ENCODE results near the gene PHYHD1.

The PHYHD1 gene

DNA sequence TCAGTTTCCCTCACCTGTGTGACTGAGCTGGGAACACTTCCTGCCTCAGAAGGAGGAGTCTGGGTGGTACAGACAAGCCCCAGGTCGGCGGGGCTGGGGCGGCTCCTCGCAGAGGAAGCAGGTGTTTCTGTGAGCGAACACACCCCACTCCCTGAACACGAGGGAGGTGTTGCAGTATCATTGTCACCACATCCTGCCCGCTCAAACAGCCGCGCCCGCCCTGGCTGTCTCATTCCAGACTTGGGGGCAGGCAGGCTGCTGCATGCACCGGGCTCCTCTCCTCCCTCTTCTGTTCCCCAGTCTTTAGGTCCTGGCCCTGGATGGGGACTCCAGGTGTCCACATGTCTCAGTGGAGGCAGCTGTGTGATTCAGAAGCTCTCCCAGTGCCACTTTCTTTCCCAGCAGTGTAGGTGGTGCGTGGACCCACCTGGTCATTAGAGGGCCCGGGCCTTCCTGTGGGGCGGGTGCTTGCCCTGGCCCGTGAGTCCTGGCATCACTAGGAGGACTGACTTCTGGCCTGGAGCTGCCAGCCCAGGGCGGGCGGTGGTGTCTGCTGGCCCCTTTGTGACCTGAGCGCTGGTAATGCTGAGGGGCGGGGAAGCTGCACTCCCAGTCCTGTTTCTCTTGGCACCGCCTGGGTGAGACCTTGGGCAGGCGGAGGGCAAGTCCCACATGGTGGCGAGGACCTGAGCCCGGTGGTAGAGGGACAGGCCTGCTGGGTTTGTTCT is 18.3 kb upstream of the PHYHD1 start:
- Histone ChIP-seq H3K36me3 (ENCODE audit: control insufficient read depth, insufficient read depth, low read length) (peaks cover 25% of the 10 kb centered on the region), H3K9ac (ENCODE audit: low read depth, low read length) (no peak overlapping the region), H3K4me1 (ENCODE audit: control insufficient read depth, insufficient read depth, low read length) (no peaks in the 10 kb centered on the region), H3K27me3 (ENCODE audit: control insufficient read depth, insufficient read depth, low read length) (no peaks in the 10 kb centered on the region), H3K4me3 (ENCODE audit: low read depth, low read length) (no peak overlapping the region), H3K9me3 (ENCODE audit: control insufficient read depth, insufficient read depth, low read length) (no peaks in the 10 kb centered on the region)

DNA sequence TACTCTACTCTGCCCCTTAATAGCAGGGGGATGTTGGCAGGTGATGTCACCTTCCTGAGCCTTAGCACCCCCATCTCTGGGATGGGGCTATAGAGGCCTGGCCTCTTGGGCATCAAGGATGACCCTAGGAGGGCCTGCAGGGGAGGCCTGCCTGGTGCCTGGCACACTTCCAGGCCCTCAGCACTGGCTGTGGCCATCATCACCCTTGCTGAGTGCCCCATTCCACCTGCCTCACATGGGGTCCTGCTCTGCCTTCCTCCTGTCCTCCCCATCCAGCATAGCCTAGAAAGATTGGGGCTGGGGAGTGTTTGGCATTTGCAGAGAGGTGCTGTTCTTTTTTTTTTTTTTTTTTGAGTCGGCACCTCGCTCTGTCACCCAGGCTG is 17.7 kb upstream of the PHYHD1 start:
- peaks cover 31% of the 10 kb centered on the region for H3K36me3 ChIP-seq (ENCODE audit: control insufficient read depth, insufficient read depth, low read length)
- no peak overlapping the region for H3K9ac ChIP-seq (ENCODE audit: low read depth, low read length)
- H3K9me3 ChIP-seq (ENCODE audit: control insufficient read depth, insufficient read depth, low read length), result no peaks in the 10 kb centered on the region
- no peaks in the 10 kb centered on the region for H3K4me1 ChIP-seq (ENCODE audit: control insufficient read depth, insufficient read depth, low read length)
- H3K27me3 ChIP-seq (ENCODE audit: control insufficient read depth, insufficient read depth, low read length), result no peaks in the 10 kb centered on the region
- no peak overlapping the region for H3K4me3 ChIP-seq (ENCODE audit: low read depth, low read length)

DNA sequence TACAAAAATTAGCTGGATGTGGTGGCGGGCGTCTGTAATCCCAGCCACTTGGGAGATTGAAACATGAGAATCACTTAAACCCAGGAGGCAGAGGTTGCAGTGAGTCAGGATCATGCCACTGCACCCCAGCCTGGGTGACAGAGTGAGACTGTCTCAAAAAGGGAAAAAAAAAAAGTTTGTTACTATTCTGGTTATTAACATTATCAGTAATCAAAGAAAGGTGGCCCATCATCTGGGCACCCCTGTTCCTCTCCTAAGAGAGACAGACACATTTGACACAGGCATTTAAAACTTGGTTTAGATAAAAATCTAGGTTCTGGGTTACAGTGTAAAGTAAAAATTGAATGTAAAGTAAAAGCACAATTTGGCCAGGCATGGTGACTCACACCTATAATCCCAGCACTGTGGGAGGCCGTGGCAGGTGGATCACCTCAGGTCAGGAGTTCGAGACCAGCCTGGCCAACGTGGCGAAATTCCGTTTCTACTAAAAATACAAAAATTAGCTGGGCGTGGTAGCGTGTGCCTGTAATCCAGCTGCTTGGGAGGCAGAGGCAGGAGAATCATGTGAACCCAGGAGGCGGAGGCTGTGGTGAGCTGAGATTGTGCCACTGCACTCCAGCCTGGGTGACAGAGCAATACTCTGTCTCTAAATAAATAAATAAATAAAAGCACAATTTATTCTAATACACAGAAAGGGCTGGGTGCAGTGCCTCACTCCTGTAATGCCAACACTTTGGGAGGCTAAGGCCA is 16.7 kb upstream of the PHYHD1 start:
- Histone ChIP-seq H3K36me3 (ENCODE audit: control insufficient read depth, insufficient read depth, low read length) (peaks cover 31% of the 10 kb centered on the region), H3K4me3 (ENCODE audit: low read depth, low read length) (no peak overlapping the region), H3K27me3 (ENCODE audit: control insufficient read depth, insufficient read depth, low read length) (no peaks in the 10 kb centered on the region), H3K9me3 (ENCODE audit: control insufficient read depth, insufficient read depth, low read length) (no peaks in the 10 kb centered on the region), H3K9ac (ENCODE audit: low read depth, low read length) (no peak overlapping the region), H3K4me1 (ENCODE audit: control insufficient read depth, insufficient read depth, low read length) (no peaks in the 10 kb centered on the region)

GRCh38 chr9:128905964-128906363 is 14.8 kb upstream of the PHYHD1 start:
- Histone ChIP-seq H3K9me3 (ENCODE audit: control insufficient read depth, insufficient read depth, low read length) (no peaks in the 10 kb centered on the region), H3K27me3 (ENCODE audit: control insufficient read depth, insufficient read depth, low read length) (no peaks in the 10 kb centered on the region), H3K4me3 (ENCODE audit: low read depth, low read length) (no peak overlapping the region), H3K36me3 (ENCODE audit: control insufficient read depth, insufficient read depth, low read length) (peaks cover 37% of the 10 kb centered on the region), H3K4me1 (ENCODE audit: control insufficient read depth, insufficient read depth, low read length) (no peaks in the 10 kb centered on the region), H3K9ac (ENCODE audit: low read depth, low read length) (no peak overlapping the region)

DNA sequence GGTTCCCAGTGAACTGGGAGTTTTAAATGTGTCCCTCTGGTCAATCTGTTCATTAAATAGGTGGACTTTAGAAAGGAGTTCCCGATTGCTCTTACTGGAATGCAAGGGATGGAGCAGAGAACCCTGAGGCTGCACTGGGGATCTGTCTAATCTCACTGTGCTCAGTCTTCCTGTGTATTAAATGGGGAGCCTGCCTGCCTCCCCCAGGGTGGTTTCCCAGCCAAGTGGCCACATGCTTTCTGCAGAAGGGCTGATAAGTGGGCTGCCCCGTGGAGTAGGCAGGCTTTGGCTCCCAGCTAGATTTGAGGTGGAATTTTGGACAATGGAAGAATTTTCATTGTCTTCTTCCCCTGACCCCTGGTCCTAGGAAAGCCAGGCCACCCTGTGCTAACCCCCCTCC is 14.0 kb upstream of the PHYHD1 start:
- peaks cover 1% of the 10 kb centered on the region for H3K4me1 ChIP-seq (ENCODE audit: control insufficient read depth, insufficient read depth, low read length)
- H3K4me3 ChIP-seq (ENCODE audit: low read depth, low read length), result no peak overlapping the region
- H3K9ac ChIP-seq (ENCODE audit: low read depth, low read length), result no peak overlapping the region
- no peaks in the 10 kb centered on the region for H3K27me3 ChIP-seq (ENCODE audit: control insufficient read depth, insufficient read depth, low read length)
- peaks cover 35% of the 10 kb centered on the region for H3K36me3 ChIP-seq (ENCODE audit: control insufficient read depth, insufficient read depth, low read length)
- H3K9me3 ChIP-seq (ENCODE audit: control insufficient read depth, insufficient read depth, low read length), result no peaks in the 10 kb centered on the region

- peaks cover 10% of the 10 kb centered on the region for H3K4me1 ChIP-seq (ENCODE audit: control insufficient read depth, insufficient read depth, low read length)
Measured at GRCh38 chr9:128908372-128908771, 12.4 kb upstream of the PHYHD1 start.

GRCh38 chr9:128909859-128910258 is 10.9 kb upstream of the PHYHD1 start:
- H3K4me3 ChIP-seq (ENCODE audit: low read depth, low read length), result no peak overlapping the region
- H3K36me3 ChIP-seq (ENCODE audit: control insufficient read depth, insufficient read depth, low read length), result peaks cover 37% of the 10 kb centered on the region
- H3K4me1 ChIP-seq (ENCODE audit: control insufficient read depth, insufficient read depth, low read length), result peaks cover 10% of the 10 kb centered on the region
- H3K9ac ChIP-seq (ENCODE audit: low read depth, low read length), result no peak overlapping the region
- no peaks in the 10 kb centered on the region for H3K9me3 ChIP-seq (ENCODE audit: control insufficient read depth, insufficient read depth, low read length)
- no peaks in the 10 kb centered on the region for H3K27me3 ChIP-seq (ENCODE audit: control insufficient read depth, insufficient read depth, low read length)

More at GRCh38 chr9:128908372-128908771, 12.4 kb upstream of the PHYHD1 start:
- Histone ChIP-seq H3K9me3 (ENCODE audit: control insufficient read depth, insufficient read depth, low read length) (no peaks in the 10 kb centered on the region), H3K27me3 (ENCODE audit: control insufficient read depth, insufficient read depth, low read length) (no peaks in the 10 kb centered on the region), H3K4me3 (ENCODE audit: low read depth, low read length) (no peak overlapping the region), H3K36me3 (ENCODE audit: control insufficient read depth, insufficient read depth, low read length) (peaks cover 34% of the 10 kb centered on the region), H3K9ac (ENCODE audit: low read depth, low read length) (no peak overlapping the region)

GRCh38 chr9:128910906-128911305 is 9.9 kb upstream of the PHYHD1 start:
- Histone ChIP-seq H3K27me3 (ENCODE audit: control insufficient read depth, insufficient read depth, low read length) (no peaks in the 10 kb centered on the region), H3K9me3 (ENCODE audit: control insufficient read depth, insufficient read depth, low read length) (no peaks in the 10 kb centered on the region), H3K9ac (ENCODE audit: low read depth, low read length) (no peak overlapping the region), H3K36me3 (ENCODE audit: control insufficient read depth, insufficient read depth, low read length) (peaks cover 39% of the 10 kb centered on the region), H3K4me1 (ENCODE audit: control insufficient read depth, insufficient read depth, low read length) (peaks cover 10% of the 10 kb centered on the region), H3K4me3 (ENCODE audit: low read depth, low read length) (no peak overlapping the region)

- H3K27me3 ChIP-seq (ENCODE audit: control insufficient read depth, insufficient read depth, low read length), result no peaks in the 10 kb centered on the region
- peaks cover 10% of the 10 kb centered on the region for H3K4me1 ChIP-seq (ENCODE audit: control insufficient read depth, insufficient read depth, low read length)
- no peak overlapping the region for H3K4me3 ChIP-seq (ENCODE audit: low read depth, low read length)
- peaks cover 46% of the 10 kb centered on the region for H3K36me3 ChIP-seq (ENCODE audit: control insufficient read depth, insufficient read depth, low read length)
- H3K9ac ChIP-seq (ENCODE audit: low read depth, low read length), result peak overlapping the region; percentile 28
- H3K9me3 ChIP-seq (ENCODE audit: control insufficient read depth, insufficient read depth, low read length), result no peaks in the 10 kb centered on the region
Measured at GRCh38 chr9:128911529-128912035, 9.2 kb upstream of the PHYHD1 start.

DNA sequence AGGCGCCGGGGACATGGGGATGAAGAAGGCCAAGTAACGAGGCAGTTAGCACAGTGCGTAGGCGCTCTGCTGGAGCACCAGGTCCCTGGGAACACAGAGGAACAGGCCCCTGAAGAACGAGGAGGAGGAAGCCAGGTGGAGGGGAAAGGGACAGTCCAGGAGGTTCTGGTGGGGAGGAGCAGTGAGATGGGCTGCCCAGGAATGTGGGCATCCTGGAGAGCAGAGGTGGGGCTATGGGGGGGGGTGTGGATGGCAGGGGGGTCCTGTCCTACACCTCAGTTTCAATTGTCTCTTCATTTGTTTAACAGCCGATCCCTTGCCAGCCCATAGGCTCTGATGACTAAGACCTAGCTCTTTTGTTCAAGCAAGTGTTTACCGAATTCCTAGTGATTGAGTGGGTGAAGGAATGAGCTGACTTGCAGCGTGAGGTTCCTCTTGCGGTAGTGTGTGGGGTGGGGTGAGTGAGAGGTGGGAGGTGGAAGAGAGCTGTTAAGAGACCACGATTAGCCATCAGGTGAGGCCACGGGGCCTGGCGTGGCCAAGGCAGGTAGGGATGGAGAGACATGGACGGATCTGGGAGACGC is 8.4 kb upstream of the PHYHD1 start:
- Histone ChIP-seq H3K4me3 (ENCODE audit: low read depth, low read length) (peak overlapping the region; percentile 22), H3K9me3 (ENCODE audit: control insufficient read depth, insufficient read depth, low read length) (no peaks in the 10 kb centered on the region), H3K9ac (ENCODE audit: low read depth, low read length) (peak overlapping the region; percentile 28), H3K4me1 (ENCODE audit: control insufficient read depth, insufficient read depth, low read length) (peaks cover 10% of the 10 kb centered on the region), H3K27me3 (ENCODE audit: control insufficient read depth, insufficient read depth, low read length) (no peaks in the 10 kb centered on the region), H3K36me3 (ENCODE audit: control insufficient read depth, insufficient read depth, low read length) (peaks cover 48% of the 10 kb centered on the region)

GRCh38 chr9:128913048-128913900 is 7.5 kb upstream of the PHYHD1 start:
- Histone ChIP-seq H3K4me1 (ENCODE audit: control insufficient read depth, insufficient read depth, low read length) (peaks cover 10% of the 10 kb centered on the region), H3K4me3 (ENCODE audit: low read depth, low read length) (no peak overlapping the region)

More at GRCh38 chr9:128913048-128913900, 7.5 kb upstream of the PHYHD1 start:
- no peak overlapping the region for H3K9ac ChIP-seq (ENCODE audit: low read depth, low read length)
- no peaks in the 10 kb centered on the region for H3K27me3 ChIP-seq (ENCODE audit: control insufficient read depth, insufficient read depth, low read length)
- no peaks in the 10 kb centered on the region for H3K9me3 ChIP-seq (ENCODE audit: control insufficient read depth, insufficient read depth, low read length)
- peaks cover 46% of the 10 kb centered on the region for H3K36me3 ChIP-seq (ENCODE audit: control insufficient read depth, insufficient read depth, low read length)

All from iPS-15b (cell line).